BLaER1 (cell line): ENCODE results near the gene PERP.
"Not testable (repeated sequence)": the region's sequence is repeated elsewhere in the genome, so short reads cannot be mapped to it uniquely, and the experiment has no call there.

ENCODE experiments used
- H3K27ac ChIP-seq: shearing (Covaris generic); formaldehyde crosslinking; 2 replicates; pipeline ENCODE4 v1.8.1; 2022
- H3K27me3 ChIP-seq: shearing (Covaris generic); formaldehyde crosslinking; 2 replicates; pipeline ENCODE4 v1.8.1; 2022
- H3K36me3 ChIP-seq: shearing (Covaris generic); formaldehyde crosslinking; 2 replicates; pipeline ENCODE4 v1.8.1; 2022
- H3K4me1 ChIP-seq: shearing (Covaris generic); formaldehyde crosslinking; 2 replicates; pipeline ENCODE4 v1.8.1; 2022
- H3K4me2 ChIP-seq: shearing (Covaris generic); formaldehyde crosslinking; 2 replicates; pipeline ENCODE4 v1.8.1; 2022
- H3K4me3 ChIP-seq: shearing (Covaris generic); formaldehyde crosslinking; 2 replicates; pipeline ENCODE4 v1.8.1; 2022
- H3K9ac ChIP-seq: shearing (Covaris generic); formaldehyde crosslinking; 2 replicates; pipeline ENCODE4 v1.8.1; 2022
- H3K9me3 ChIP-seq: shearing (Covaris generic); formaldehyde crosslinking; 2 replicates; pipeline ENCODE4 v1.8.1; 2022
- H4K20me1 ChIP-seq: shearing (Covaris generic); formaldehyde crosslinking; 2 replicates; pipeline ENCODE4 v1.8.1; 2022
- Cebpa-rat ChIP-seq: shearing (Covaris generic); IDR thresholded peaks from 2 replicates; pipeline ENCODE4 v1.8.1; 2022

Gene PERP

DNA sequence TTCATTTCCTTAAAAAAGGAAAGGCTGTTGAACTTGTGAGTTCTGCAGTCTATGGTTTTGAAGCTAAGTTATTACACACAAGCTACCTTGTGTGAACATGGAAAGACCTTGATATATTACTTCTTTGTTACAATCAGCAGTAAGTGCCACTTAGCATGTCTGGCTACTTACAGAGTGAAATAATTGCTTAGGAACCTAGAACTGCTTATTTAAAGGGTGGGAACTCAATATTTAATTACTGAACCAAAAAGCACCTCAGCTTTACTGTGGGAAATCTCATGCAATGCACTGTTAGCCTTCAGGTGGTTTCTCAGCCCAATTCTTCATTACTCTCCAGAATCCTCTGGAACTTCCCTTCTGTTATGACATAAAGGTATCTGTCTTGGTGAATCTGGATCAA is 17.9 kb downstream of the PERP start:
- no peak overlapping the region for H3K27ac ChIP-seq
- no peak for TF ChIP-seq Cebpa-rat
- no peaks in the 10 kb centered on the region for H3K9me3 ChIP-seq
- H3K27me3 ChIP-seq: no peaks in the 10 kb centered on the region
- H3K36me3 ChIP-seq: no peaks in the 10 kb centered on the region
- no peaks in the 10 kb centered on the region for H4K20me1 ChIP-seq
- no peak overlapping the region for H3K4me3 ChIP-seq
- H3K4me1 ChIP-seq: no peaks in the 10 kb centered on the region
- no peak overlapping the region for H3K9ac ChIP-seq
- H3K4me2 ChIP-seq: no peak overlapping the region

DNA sequence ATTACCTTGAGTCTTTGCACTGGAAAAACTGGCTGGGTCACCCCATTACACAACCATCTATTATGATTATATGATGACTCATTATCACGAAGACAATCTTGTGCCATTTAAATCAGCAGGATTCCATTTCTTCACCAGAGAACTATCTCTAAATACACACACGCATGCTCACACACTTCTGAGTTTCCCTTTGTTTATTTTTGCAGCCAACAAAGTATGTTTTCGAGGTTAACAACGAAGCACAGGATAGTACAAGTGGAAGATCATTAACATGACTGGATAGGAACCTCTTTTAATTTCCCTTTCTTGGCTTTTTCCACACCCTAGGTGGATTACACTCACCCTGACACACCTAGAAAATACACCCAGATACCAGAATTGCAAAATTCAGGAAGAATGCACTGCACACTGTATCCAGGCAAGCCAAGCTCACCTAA is 18.9 kb downstream of the PERP start:
- no peaks in the 10 kb centered on the region for H3K27me3 ChIP-seq
- no peak overlapping the region for H3K4me3 ChIP-seq
- no peaks in the 10 kb centered on the region for H3K36me3 ChIP-seq
- no peaks in the 10 kb centered on the region for H3K9me3 ChIP-seq
- H3K4me1 ChIP-seq: no peaks in the 10 kb centered on the region
- H3K27ac ChIP-seq: no peak overlapping the region
- no peak overlapping the region for H3K4me2 ChIP-seq
- no peaks in the 10 kb centered on the region for H4K20me1 ChIP-seq
- no peak overlapping the region for H3K9ac ChIP-seq
- no peak for TF ChIP-seq Cebpa-rat

DNA sequence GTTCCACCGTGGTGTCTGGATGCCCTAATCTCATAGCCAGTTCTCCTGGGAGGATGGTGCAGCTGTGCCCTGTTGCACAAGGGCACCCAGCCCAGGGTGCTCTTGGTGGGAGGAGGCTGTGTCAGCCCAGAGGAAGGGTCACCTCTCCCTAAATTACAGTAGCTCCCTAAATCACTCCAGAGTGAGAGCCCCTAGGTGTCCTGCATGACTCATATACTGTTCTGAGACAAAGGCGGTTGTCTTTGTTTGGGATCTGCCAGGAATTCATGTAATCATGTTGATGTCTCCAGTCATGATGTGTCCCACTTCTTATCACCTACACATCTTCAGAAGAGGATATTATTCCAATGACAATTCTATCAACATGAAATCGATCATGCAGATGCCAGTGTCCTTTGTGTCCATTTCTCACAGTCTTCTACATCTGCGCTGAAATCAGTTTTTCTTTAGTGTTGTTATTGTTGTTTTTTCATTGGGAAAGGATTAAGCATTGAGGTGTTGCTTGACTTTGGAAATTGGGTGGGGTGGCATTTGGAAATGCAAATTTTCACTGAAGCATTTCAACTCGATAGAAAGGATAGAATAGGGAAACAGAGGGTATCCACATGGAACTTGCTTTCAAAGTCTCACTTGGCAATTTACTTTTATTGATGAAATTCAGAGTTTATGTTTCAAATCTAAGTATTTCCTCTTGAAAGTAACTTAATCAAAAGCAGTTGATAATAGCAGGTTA is 19.5 kb downstream of the PERP start:
- Histone ChIP-seq H3K4me2 (no peak overlapping the region), H4K20me1 (no peaks in the 10 kb centered on the region), H3K36me3 (no peaks in the 10 kb centered on the region), H3K27ac (no peak overlapping the region), H3K9ac (no peak overlapping the region), H3K4me1 (no peaks in the 10 kb centered on the region), H3K9me3 (no peaks in the 10 kb centered on the region), H3K4me3 (no peak overlapping the region), H3K27me3 (no peaks in the 10 kb centered on the region)
- TF ChIP-seq Cebpa-rat: no peak

DNA sequence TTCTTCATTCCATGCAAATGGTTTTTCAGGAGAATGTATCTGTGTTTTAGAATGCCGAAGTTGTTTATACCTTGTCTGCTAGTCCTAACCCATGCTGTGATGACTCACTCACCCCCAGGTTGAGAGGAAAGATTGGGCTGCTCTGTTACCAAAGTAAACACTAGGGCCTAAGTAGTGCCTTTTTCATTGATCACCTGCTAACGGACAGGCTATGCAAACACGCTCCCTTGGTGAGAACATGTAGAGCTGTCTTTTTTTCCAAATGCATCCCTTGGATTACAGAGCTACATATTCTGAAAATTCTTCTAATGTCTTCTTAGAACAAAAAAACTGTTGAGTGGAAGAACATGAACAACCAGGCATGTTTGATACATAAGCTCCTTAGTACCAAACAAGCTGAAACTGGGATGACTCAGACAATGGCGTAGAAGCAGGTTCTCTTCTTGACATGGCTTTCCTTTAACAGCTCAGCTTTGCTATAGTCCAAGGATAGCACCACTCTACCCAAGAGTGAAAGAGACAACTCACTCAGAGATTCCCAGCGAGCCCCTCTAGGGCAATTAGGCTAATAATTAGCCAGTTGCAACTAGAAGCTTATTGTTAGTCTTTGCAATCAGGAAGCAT is 20.5 kb downstream of the PERP start:
- no peaks in the 10 kb centered on the region for H3K36me3 ChIP-seq
- H3K4me2 ChIP-seq: no peak overlapping the region
- no peak overlapping the region for H3K4me3 ChIP-seq
- no peaks in the 10 kb centered on the region for H3K4me1 ChIP-seq
- no peaks in the 10 kb centered on the region for H3K27me3 ChIP-seq
- H3K27ac ChIP-seq: no peak overlapping the region
- H3K9me3 ChIP-seq: no peaks in the 10 kb centered on the region
- TF ChIP-seq Cebpa-rat: no peak
- no peaks in the 10 kb centered on the region for H4K20me1 ChIP-seq
- H3K9ac ChIP-seq: no peak overlapping the region

DNA sequence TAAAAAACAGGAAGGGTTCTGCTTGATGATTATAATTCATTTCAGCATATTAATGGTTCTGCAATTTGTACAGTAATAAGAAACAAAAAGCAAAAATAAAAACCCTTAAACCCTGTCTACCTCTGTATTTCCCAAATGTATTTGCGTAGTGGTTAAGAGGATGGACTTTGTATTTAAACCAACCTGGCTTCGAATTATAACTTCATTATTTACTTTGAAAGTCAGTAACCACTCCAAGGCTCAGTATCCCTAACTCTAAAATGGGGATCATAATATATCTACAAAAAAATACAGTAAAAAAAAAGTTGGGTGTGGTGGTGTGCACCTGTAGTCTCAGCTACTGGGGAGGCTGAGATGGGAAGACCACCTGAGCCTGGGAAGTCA is 21.4 kb downstream of the PERP start:
- Histone ChIP-seq H3K4me1 (no peaks in the 10 kb centered on the region), H3K36me3 (no peaks in the 10 kb centered on the region), H3K4me2 (no peak overlapping the region), H3K4me3 (no peak overlapping the region), H4K20me1 (no peaks in the 10 kb centered on the region), H3K9ac (no peak overlapping the region), H3K27me3 (no peaks in the 10 kb centered on the region), H3K27ac (no peak overlapping the region), H3K9me3 (peaks cover 3% of the 10 kb centered on the region; the same call in 1 of the 2 replicates)
- no peak for TF ChIP-seq Cebpa-rat

DNA sequence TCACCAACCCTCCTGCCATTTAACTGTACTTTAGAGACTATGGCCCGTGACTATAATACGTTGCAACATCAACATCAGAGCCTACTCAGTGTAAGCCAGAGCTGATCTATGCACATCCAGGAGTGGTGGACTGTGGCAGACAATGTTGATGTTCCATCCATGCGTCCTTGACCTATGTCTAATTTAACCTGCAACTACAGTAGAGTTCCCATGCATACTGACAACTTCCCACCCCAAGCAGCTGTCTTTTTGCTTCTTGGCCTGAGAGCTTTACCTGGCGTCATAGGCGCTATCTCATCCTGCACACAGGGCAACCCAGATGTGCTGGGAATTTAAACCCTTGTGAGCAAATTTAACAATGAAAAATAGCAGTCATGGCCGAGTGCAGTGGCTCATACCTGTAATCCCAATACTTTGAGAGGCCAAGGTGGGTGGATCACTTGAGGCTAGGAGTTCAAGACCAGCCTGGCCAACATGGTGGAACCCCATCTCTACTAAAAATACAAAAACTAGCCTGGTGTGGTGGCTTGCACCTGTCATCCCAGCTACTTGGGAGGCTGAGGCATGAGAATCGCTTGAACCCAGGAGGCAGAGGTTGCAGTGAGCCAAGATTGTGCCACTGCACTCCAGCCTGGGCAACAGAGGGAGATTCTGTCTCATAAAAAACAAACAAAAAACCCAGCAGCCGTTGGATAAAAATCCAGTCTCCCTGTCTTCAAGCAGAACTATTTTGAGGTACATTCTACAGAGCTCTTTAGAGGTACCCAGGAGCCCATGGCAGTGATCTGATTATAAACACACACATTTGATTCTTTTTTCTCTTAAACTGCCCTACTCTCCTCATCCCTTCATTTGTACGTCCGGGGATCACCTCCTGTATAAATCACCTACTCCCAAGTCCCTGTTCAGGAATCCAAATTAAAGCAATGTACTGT is 22.0 kb downstream of the PERP start:
- Histone ChIP-seq H4K20me1 (no peaks in the 10 kb centered on the region), H3K9ac (no peak overlapping the region), H3K27me3 (no peaks in the 10 kb centered on the region), H3K4me1 (no peaks in the 10 kb centered on the region), H3K4me2 (no peak overlapping the region), H3K9me3 (peaks cover 7% of the 10 kb centered on the region; the same call in 1 of the 2 replicates), H3K27ac (no peak overlapping the region), H3K4me3 (no peak overlapping the region), H3K36me3 (no peaks in the 10 kb centered on the region)
- no peak for TF ChIP-seq Cebpa-rat

DNA sequence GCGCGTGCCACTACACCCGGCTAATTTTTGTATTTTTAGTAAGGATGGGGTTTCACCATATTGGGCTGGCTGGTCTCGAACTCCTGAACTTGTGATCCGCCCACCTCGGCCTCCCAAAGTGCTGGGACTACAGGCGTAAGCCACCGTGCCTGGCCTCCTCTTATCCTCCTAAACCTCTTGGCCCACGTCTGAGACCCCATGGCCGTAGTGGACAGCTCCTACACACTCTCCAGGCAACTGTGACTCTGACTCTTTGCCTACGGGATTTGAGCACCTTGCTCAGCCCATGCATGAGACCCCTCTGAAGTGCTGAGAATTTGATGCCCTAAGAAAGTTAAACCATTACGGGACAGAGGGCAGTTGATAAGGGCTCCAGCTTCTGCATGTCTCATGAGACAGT is 25.0 kb downstream of the PERP start:
- no peak overlapping the region for H3K4me3 ChIP-seq
- H3K9me3 ChIP-seq: peaks cover 7% of the 10 kb centered on the region; the same call in 1 of the 2 replicates
- no peak overlapping the region for H3K9ac ChIP-seq
- TF ChIP-seq Cebpa-rat: no peak
- no peak overlapping the region for H3K4me2 ChIP-seq
- no peaks in the 10 kb centered on the region for H3K27me3 ChIP-seq
- H4K20me1 ChIP-seq: no peaks in the 10 kb centered on the region
- H3K27ac ChIP-seq: no peak overlapping the region
- H3K36me3 ChIP-seq: no peaks in the 10 kb centered on the region
- H3K4me1 ChIP-seq: no peaks in the 10 kb centered on the region

DNA sequence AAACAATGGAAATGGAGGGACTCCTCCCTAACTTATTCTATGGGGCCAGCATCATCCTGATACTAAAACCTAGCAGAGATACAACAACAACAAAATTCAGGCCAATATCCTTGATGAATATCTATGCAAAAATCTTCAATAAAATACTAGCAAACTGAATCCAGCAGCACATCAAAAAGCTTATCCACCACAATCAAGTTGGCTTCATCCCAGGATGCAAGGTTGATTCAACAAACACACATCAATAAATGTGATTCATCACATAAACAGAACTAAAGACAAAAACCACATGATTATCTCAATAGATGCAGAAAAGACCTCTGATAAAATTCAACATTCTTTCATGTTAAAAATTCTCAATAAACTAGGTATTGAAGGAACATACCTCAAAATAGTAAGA is 27.7 kb downstream of the PERP start:
- not testable (repeated sequence) for H3K27ac ChIP-seq, H4K20me1 ChIP-seq, H3K36me3 ChIP-seq, H3K9ac ChIP-seq, H3K4me3 ChIP-seq, H3K4me2 ChIP-seq, H3K4me1 ChIP-seq, H3K27me3 ChIP-seq
- peaks cover 15% of the 10 kb centered on the region for H3K9me3 ChIP-seq

DNA sequence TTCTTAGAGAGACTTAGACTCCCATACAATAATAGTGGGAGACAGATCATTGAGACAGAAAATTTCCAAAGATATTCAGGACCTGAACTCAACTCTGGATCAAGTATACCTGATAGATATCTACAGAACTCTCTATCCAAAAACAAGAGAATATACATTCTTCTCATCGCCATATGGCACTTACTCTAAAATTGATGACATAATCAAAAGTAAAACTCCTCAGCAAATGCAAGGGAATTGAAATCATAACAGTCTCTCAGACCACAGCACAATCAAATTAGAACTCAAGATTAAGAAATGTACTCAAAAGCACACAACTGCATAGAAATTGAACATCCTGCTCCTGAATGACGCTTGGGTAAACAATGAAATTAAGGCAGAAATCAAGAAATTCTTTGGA is 28.7 kb downstream of the PERP start:
- Histone ChIP-seq H3K4me1 (no peaks in the 10 kb centered on the region), H3K27me3 (no peaks in the 10 kb centered on the region), H3K36me3 (no peaks in the 10 kb centered on the region), H3K4me3 (no peak overlapping the region), H3K4me2 (no peak overlapping the region), H3K9me3 (peaks cover 25% of the 10 kb centered on the region), H4K20me1 (no peaks in the 10 kb centered on the region), H3K9ac (no peak overlapping the region), H3K27ac (no peak overlapping the region)
- TF ChIP-seq Cebpa-rat: no peak

DNA sequence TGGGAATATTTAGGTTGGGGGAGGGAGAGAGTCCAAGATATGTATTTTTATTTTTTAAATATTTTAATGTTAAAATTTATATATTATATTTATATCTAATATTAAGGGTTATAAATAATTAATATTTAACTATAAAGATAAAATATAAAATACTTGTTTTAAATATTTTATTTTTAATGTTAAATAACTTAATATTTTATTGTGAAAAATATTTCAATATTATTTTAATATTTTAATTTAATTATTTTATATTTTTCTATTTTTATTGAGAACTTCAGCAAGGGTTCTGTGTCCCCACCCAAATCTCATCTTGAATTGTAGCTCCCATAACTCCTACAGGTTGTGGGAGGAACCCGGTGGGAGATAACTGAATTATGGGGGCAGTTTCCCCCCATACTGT is 34.0 kb downstream of the PERP start:
- H3K27me3 ChIP-seq: no peaks in the 10 kb centered on the region
- no peaks in the 10 kb centered on the region for H4K20me1 ChIP-seq
- peaks cover 20% of the 10 kb centered on the region for H3K9me3 ChIP-seq
- H3K4me2 ChIP-seq: no peak overlapping the region
- no peaks in the 10 kb centered on the region for H3K36me3 ChIP-seq
- TF ChIP-seq Cebpa-rat: no peak
- H3K4me1 ChIP-seq: no peaks in the 10 kb centered on the region
- H3K9ac ChIP-seq: no peak overlapping the region
- no peak overlapping the region for H3K27ac ChIP-seq
- no peak overlapping the region for H3K4me3 ChIP-seq
